ENCODE results near the gene ACTBL2.
"Not testable (repeated sequence)": the region's sequence is repeated elsewhere in the genome, so short reads cannot be mapped to it uniquely, and the experiment has no call there.

The ACTBL2 gene

GRCh38 chr5:57482671-57483106, at the start of gene ACTBL2:
Gene ACTBL2, minus strand, starts transcription at chr5:57482811. Its CDS starts 104 bp downstream, at chr5:57482707.
- no peak for DNase-seq

DNA sequence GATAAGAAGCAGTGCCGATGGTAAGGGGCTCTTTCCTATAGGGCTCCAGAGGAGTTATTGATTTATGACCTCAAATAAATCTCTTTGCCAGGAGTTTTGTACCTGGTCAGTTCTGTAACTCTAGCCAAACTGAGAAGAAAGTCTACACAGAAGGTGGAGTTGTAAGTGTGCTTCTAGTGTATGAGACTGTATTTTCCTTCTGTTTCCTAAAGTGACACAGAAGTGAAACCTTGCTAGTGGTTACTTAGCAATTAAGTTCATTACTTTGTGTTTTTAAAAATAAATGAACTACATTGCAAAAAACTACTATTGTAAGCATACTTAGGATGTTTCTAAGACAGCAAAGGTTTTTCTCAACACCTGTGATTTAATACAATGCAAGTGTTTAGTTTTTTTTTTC, 48.7 kb upstream of the ACTBL2 start:
- DNase-seq, result no peak

DNA sequence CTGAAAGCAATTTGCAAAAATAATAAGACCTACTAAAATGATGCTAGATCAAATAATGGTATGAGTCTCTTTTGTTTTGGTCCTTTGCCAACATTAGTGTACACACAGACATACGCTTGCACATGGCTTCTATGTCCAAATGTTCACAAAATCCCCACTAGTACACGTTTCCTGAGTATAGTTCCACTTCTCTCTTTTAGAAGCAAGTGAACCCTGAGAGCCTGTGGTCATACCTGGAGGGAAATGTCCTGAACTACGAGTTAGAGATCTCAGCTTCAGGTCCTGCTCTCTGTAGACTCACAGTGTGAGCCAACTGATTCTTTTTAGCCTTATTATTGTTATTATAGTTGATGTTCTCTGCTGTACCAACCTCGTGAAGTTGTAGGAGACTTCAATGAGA, 47.3 kb upstream of the ACTBL2 start:
- no peak for DNase-seq

DNA sequence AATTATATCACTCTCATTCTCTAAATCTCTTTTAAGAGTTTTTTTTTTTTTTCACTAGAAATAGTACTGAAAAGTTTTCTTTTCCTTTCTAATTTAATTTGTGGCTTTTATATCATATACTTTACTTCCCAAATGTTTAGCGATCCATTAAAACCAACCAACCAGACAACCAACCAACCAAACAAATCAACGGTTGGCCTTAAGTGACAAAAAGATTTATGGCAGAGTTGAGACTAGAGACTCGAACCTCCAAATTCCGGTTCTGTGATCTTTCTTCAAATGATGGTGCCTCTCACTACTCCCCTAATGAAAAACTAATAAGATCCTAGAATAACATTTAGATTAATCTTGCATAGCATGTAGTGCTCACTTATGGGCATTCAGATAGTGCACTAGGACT, 45.3 kb upstream of the ACTBL2 start:
- DNase-seq, result no peak

GRCh38 chr5:57524348-57525060, 41.9 kb upstream of the ACTBL2 start:
- peak; percentile 5 for DNase-seq

DNA sequence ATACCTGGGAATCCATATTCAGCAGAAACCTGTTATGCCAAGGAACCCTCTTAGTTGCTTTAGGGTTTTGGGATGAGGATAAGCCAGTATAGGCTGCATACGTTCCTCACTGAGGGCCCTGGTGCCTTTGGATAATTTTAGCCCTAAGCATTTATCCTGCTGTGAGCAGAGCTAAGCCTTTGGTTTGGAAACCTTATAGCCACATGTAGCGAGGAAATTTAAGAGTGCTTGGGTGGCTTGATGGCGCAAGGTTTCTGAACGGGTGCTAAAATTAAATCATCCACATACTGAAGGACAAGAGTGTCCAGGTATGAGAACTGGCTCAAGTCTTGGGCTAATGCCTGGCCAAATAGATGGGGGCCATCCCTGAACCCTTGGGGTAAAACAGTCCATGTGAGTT, 39.9 kb upstream of the ACTBL2 start:
- DNase-seq, result not testable (repeated sequence)

GRCh38 chr5:57518415-57518814, 35.8 kb upstream of the ACTBL2 start:
- DNase-seq, result not testable (repeated sequence)

- DNase-seq, result no peak
Observed at GRCh38 chr5:57517250-57517649, 34.6 kb upstream of the ACTBL2 start.

DNA sequence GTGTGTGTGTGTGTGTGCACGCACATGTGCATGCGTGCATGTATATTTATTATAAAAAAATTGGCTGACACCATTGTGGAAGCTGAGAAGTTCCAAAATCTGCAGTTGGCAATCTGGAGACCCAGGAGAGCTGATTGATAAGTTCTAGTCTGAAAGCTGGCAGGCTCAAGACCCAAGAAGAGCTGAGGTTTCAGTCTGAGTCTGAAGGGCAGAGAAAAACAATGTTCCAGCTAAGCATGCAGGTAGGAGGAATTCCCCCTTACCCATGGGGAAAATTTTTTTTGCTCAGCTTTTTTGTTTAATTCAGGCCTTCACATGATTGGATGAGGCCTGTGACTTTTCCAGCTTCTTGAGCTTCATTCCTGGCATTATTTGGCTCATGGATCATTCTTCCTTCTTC, 31.2 kb upstream of the ACTBL2 start:
- no peak for DNase-seq

DNA sequence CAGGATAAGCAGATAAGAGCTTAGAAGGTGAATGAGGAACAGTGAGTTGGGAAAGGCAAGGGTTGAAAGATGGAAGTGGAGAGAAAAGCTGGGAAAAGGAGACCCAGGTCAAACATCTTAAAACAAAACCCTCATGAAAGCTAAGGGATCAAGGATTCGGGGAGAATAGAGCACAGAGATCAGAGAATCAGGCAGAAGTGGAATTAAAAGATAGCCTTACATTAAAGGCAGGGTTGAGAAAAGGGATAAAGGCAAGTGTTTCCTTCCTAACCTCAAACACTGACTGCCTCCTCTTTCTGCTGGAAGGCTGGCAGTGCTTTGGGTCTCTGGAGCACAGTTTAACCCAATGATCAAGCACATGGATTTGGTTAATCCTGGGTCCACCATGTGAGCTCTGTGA, 28.7 kb upstream of the ACTBL2 start:
- no peak for DNase-seq

GRCh38 chr5:57509501-57510260, 27.1 kb upstream of the ACTBL2 start:
- no peak for DNase-seq

DNA sequence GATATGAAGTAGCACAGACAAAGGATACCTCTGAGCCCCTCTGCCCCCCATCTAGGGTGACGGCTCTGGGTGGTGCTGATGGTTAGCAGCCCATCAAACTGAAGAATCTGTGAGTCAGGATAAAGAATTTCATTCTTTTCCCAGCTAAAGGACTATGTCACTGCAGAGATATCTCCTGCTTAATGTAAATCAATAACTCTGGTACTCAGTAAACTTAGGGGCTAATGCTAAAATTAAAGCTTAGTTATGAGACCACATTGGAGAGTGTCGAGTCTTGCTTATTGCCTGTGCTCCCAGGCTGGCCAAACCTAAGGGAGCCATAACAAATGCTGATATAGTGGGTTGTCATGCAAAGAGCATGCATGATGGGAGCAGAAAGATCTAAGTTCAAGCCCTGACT, 25.6 kb upstream of the ACTBL2 start:
- DNase-seq, result no peak

DNA sequence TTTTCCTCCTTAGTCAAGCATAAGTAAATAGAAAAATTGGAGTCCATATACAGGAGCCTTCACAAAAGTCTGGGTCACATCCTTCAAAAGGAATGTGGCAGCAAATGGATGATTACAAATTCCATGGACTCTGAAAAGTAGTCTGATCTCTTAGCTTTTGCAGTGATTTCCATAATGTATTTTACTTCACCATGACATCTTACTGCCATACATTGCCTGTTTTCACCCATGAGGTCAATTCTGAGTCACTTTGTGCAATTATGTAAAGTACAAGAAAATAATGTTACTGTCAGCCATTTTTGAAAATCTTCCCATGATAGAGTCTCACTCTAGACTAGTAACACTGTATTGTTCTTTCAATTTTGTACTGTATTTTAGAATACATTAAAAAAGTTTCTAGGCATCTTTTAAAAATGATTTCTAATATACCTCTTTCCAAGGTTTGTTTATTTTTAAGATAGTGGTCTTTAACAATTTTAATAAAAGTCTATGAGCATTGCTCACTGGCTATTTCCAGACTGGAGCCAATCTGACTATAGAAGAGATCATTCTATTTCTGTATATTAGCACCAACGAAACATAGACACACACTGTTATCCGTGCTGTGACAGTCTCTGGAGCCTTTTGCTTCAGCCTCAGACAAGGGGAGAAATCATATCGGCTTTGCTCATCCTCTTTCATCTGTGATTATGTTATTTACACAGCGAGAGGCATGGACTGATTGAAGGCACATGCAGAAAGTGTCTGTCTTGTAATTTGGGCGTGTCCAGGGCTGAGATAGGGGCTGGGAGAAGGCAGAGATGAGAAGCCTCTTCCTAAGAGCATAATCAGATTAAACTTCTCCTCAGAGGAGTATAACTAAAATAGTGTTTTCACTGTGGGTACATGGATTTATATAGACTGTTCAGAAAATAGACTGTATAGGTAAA, 22.9 kb upstream of the ACTBL2 start:
- no peak for DNase-seq

- no peak for DNase-seq
Observed at GRCh38 chr5:57504357-57504756, 21.7 kb upstream of the ACTBL2 start.

DNA sequence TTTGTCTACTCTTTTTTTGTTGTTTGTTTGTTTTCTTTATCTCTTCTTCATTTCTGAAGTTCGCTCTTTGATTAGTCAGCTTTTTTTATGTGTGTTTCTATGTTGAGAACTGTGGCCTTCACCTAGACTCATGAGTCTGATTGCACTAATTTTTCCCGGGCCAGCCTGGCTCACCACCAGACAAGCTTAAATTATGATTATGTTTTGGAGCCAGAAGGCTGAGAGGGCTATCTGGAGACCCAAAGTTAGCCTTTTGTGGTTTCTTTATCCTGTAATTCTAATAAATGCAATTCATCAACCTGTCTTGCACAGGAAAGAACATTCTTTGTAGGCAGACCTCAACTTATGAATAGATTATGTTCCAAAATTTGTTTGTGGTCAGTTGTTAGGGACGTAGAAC, 20.8 kb upstream of the ACTBL2 start:
- DNase-seq, result no peak

- no peak for DNase-seq
Observed at GRCh38 chr5:57501414-57502201, 19.0 kb upstream of the ACTBL2 start.

DNA sequence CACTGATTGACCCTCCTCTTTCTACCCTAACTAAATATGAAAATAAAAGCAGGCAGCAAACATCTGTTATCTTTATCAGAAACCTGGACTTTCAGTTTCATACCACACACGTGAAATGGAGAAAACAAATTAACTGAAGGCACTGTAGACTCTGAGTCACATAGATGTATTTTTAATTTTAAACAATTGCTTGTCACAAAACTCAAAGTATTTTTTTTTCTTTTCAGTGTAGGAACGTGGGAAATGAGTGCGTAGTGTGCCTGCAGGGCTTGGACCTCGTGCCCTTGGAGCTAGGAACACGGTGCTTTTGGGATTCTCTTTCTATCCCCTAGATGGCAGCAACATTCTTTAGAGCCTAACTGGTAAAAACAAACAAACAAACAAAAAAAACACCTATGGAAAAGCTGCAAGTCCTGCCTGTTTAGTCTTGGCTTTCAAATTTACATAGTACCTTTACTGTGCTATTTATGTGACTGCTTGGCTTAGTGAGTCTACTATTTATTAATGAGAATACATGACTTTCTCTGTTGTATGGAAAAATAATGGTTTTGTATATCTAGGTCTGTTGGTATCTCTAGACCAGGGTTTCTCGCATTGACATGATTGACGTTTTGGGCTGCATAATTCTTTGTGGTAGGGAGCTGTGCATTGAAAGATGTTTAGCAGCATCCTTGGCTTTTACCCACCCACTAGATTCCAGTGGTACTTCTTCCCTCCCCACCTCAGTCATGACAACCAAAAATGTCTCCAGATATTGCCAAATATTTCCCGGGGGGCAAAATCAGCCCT, 16.8 kb upstream of the ACTBL2 start:
- peak; percentile 49 for DNase-seq

GRCh38 chr5:57497733-57498132, 15.1 kb upstream of the ACTBL2 start:
- DNase-seq, result no peak

GRCh38 chr5:57495285-57496086, 12.9 kb upstream of the ACTBL2 start:
- peak; percentile 16 for DNase-seq
